Brain microvascular endothelial cell (primary cell): ENCODE data around the gene CITED1.
"Not testable (repeated sequence)": the region's sequence is repeated elsewhere in the genome, so short reads cannot be mapped to it uniquely, and the experiment has no call there.

Source experiments
- DNase-seq: peaks from one replicate; pipeline ENCODE4 v3.0.0-alpha.2; 2020
- H3K27ac ChIP-seq: fragments of 250-450 bp; sonication (Bioruptor Pico); 2 replicates; pipeline ENCODE4 v1.5.1; 2020; ENCODE audit warnings: mild to moderate bottlenecking, moderate library complexity
- H3K27me3 ChIP-seq: fragments of 250-450 bp; sonication (Bioruptor Pico); replicated peaks from 2 replicates; pipeline ENCODE4 v1.5.1; 2020; ENCODE audit warnings: mild to moderate bottlenecking
- H3K36me3 ChIP-seq: fragments of 250-450 bp; sonication (Bioruptor Pico); replicated peaks from 2 replicates; pipeline ENCODE4 v1.5.1; 2020; ENCODE audit warnings: mild to moderate bottlenecking
- H3K4me3 ChIP-seq: 2 replicates; pipeline ENCODE4 v1.5.1; 2011; ENCODE audit warnings: low read depth, mild to moderate bottlenecking, control low read depth, low read length, moderate library complexity
- in situ Hi-C: cut with HindIII; loops from 2 replicates; pipeline ENCODE4 v1.10.0; 2017; ENCODE audit warnings: low sequenced_read_pairs, low pct_ligation_motif_present
- TF ChIP-seq, protein P1 (sequence below): IDR thresholded peaks from 2 replicates; pipeline ENCODE4 v1.5.1; 2011; ENCODE audit warnings: low read depth, mild to moderate bottlenecking, moderate library complexity, low read length, control low read depth, inconsistent platforms; ENCODE audit errors: missing control alignments

The CITED1 gene

DNA sequence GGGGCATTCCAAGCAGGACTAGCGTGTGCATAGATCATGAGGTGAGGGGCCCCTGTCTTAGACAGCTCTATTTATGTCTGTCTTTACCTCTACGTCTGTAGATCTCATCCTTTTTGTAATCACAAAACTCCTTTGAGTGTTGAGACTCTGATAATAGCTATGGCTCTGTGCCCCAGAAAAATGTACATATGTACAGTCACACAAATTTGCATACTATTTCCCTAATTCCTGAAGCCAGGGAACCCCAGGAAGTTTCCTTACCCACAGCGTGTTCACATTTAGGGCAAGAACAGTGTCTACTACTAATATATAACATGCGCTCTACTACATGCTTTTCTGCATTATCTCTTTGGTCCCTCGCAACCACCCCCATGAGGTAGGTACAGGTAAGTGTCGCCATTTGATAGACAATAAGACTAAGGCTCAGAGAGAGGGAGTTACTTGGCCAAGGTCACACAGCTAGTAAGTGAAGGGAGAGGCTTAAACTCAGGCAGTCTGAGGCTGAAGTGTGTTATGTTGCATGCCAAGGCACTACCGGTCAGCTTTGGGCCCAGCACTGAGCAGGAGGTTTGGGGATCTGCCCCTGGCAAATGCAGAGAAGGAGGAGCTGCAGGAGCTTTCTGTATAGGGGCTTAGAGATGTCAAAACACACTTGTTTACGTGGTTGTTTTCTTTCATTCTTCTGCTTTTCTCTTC lies 21.0 kb upstream of the CITED1 start:
- Histone ChIP-seq H3K27ac (no peak overlapping the region), H3K27me3 (peaks cover 2% of the 10 kb centered on the region), H3K36me3 (no peaks in the 10 kb centered on the region), H3K4me3 (no peak overlapping the region)
- TF ChIP-seq, protein P1, sequence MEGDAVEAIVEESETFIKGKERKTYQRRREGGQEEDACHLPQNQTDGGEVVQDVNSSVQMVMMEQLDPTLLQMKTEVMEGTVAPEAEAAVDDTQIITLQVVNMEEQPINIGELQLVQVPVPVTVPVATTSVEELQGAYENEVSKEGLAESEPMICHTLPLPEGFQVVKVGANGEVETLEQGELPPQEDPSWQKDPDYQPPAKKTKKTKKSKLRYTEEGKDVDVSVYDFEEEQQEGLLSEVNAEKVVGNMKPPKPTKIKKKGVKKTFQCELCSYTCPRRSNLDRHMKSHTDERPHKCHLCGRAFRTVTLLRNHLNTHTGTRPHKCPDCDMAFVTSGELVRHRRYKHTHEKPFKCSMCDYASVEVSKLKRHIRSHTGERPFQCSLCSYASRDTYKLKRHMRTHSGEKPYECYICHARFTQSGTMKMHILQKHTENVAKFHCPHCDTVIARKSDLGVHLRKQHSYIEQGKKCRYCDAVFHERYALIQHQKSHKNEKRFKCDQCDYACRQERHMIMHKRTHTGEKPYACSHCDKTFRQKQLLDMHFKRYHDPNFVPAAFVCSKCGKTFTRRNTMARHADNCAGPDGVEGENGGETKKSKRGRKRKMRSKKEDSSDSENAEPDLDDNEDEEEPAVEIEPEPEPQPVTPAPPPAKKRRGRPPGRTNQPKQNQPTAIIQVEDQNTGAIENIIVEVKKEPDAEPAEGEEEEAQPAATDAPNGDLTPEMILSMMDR, result no peak
- DNase-seq, result no peak
- in situ Hi-C loops, result no loop called here

DNA sequence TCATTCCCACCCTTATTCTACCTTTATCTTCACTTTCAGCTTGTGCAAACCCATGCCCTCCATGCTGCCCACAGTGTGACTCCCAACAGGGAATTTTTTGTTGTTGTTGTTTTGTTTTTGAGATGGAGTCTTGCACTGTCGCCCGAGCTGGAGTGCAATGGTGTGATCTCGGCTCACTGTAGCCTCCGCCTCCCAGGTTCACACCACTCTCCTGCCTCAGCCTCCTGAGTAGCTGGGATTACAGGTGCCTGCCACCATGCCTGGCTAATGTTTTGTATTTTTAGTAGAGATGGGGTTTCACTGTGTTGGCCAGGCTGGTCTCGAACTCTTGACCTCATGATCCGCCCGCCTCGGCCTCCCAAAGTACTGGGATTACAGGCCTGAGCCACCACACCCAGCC lies 13.9 kb upstream of the CITED1 start:
- H3K36me3 ChIP-seq, DNase-seq, H3K27ac ChIP-seq, H3K27me3 ChIP-seq, H3K4me3 ChIP-seq, in situ Hi-C loops: not testable (repeated sequence)

GRCh38 chrX:72317139-72317538 lies 11.4 kb upstream of the CITED1 start:
- Histone ChIP-seq H3K27me3 (peaks cover 8% of the 10 kb centered on the region), H3K27ac (no peak overlapping the region), H3K4me3 (no peak overlapping the region), H3K36me3 (no peaks in the 10 kb centered on the region)
- TF ChIP-seq, protein P1, result no peak
- no peak for DNase-seq
- in situ Hi-C loops, result no loop called here

DNA sequence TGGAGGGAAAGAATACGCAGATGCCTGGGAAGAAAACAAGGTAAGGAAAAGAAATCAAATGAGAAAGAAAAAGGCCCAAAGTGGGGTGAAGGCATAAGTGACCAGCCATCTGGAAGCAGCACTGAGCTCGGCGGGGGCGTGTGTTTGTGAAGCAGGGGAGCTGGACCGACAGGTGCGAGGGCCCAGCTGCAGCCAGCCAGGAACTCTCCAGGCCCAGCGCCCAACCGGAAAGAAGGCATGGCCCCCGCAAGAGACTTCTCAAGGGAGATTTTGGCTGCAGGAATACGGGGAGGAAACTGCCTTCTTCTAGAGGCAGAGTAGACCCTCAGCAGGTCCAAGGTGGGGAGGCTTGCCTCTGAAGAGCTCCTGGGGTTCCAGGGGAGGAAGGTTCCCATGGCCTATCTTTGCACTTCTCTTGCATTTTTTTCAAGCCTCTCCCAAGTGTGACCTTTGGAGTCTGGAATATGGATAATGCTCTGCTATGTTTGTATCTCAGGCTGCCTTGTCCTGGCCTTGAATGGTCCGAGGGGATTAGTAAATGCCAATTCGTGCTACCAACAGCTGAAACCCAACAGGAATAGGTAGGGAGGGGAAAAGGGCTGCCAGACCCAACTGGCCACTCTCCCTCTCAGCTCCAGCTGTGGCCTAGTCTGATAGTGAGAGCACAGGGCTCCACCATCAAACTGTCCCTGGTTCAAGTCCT lies 10.8 kb upstream of the CITED1 start:
- H3K27me3 ChIP-seq, result peaks cover 8% of the 10 kb centered on the region
- TF ChIP-seq, protein P1, result no peak
- in situ Hi-C loops, result no loop called here
- no peak for DNase-seq
- H3K4me3 ChIP-seq, result no peak overlapping the region
- H3K36me3 ChIP-seq, result no peaks in the 10 kb centered on the region
- H3K27ac ChIP-seq, result no peak overlapping the region

- Histone ChIP-seq H3K4me3 (no peak overlapping the region), H3K36me3 (no peaks in the 10 kb centered on the region), H3K27me3 (peaks cover 5% of the 10 kb centered on the region), H3K27ac (no peak overlapping the region)
- TF ChIP-seq, protein P1, result no peak
- in situ Hi-C loops, result no loop called here
- DNase-seq, result no peak
Observed at GRCh38 chrX:72314881-72315280, 9.2 kb upstream of the CITED1 start.

DNA sequence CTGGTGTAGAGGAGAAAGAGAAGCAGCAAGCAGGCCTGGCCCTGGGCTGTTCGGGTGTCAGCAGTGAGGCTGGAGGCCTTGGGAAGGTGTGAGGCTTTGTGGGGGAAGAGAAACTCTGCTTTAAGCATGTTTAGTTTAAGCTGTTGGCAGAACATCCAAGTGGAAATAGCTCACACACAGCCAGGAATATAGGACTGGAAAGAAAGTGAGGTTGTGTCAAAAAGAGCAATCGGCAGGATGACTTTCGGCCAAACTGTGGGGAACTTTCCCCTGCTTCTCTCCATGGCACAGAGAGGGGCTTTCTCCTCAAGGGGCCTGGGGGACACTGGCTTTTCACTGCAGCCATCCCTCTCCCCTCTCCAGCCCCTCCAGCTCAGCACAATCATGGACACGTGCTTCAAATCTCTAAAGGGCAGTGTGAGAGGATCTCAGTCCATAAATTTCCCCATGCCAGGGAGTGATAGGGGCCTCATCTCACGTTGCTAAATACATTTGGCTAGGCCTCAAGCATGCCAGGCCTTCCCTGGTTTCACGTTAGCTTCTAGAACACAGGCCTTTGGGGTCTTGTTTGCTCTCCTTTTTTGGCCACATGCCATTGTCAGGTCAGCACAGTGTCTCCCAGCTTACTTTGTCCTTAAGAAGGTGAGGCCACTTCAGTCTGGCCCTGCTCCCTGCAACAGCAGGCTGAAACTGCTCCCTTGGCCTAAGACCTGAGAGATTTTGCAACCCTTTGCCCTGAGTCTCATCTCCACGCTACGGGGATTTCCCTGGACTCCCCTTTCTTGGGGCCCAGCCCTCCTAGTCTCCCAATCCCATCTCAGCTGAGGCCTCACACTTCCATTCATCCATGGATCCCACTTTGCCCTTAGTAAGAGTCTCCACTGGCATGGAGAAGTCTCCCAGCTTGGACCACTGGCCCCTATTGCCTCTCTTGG lies 8.3 kb upstream of the CITED1 start:
- in situ Hi-C loops, result no loop called here
- peaks cover 14% of the 10 kb centered on the region for H3K27me3 ChIP-seq
- TF ChIP-seq, protein P1, result no peak

More for the DNA sequence above, 8.3 kb upstream of the CITED1 start:
- Histone ChIP-seq H3K4me3 (no peak overlapping the region), H3K27ac (no peak overlapping the region), H3K36me3 (no peaks in the 10 kb centered on the region)
- no peak for DNase-seq
